ENCODE data around the gene MYOZ1.

The MYOZ1 gene

GRCh38 chr10:73591935-73592699, 49.2 kb downstream of the MYOZ1 start:
- no peak for DNase-seq

- no peak for DNase-seq
Observed at GRCh38 chr10:73590881-73591799, 50.1 kb downstream of the MYOZ1 start, which contains the start of gene USP54. Gene USP54, minus strand, starts transcription at chr10:73591342. Its CDS starts 15,684 bp downstream, at chr10:73575658.

GRCh38 chr10:73589563-73590126, 51.6 kb downstream of the MYOZ1 start:
- DNase-seq = no peak

DNA sequence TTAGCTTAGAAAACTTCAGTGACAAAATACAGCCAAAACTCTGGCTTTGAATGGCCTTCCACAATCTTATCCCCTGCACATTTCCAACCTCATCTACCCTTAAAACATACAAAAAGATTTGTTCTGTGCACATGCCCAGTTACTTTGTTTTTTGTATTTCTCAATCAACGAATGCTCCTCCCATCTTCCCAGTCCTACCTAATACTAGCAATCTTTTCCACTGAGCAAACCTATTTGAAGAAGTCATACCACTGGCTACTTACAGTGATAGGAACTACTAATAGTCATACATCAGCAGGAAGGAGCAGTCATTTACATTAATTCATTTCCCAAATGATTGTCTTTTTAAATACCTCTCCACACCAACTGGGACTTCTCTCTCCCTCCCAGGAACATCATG, 52.6 kb downstream of the MYOZ1 start:
- DNase-seq = no peak

GRCh38 chr10:73586583-73586984, 54.7 kb downstream of the MYOZ1 start:
- DNase-seq = no peak

DNA sequence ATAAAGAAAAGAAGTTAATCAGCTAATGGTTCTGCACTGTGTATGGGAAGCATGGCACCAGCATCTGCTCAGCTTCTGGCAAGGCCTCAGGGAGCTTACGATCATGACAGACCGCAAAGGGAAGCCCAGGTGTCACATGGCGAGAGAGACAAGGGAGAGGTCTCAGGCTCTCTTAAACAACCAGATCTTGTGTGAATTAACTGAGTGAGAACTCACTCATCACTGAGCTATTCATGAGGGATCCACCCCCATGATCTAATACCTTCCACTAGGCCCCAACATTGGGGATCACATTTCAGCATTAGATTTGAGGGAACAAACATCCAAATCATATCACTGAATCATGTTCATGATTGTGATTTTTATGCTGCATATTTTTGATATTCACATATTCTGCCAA, 55.9 kb downstream of the MYOZ1 start:
- no peak for DNase-seq

DNA sequence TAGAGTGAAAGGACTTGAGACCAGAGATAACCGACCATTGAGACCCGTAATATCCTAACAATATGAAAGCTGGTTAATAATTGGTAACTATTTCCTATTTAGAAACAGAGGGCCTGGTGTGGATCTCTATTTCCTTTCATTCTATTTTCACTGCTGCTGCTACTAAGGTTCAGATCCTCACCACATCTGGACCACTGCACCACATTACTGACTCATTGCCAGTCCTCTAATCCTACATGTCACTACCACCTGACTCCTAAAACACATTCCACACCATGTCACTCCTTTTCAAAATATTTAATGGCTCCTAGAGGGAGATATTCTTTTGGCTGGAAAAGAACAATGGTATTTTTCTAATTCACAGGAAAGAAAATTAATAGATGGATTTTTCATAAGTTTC, 56.5 kb downstream of the MYOZ1 start:
- no peak for DNase-seq

DNA sequence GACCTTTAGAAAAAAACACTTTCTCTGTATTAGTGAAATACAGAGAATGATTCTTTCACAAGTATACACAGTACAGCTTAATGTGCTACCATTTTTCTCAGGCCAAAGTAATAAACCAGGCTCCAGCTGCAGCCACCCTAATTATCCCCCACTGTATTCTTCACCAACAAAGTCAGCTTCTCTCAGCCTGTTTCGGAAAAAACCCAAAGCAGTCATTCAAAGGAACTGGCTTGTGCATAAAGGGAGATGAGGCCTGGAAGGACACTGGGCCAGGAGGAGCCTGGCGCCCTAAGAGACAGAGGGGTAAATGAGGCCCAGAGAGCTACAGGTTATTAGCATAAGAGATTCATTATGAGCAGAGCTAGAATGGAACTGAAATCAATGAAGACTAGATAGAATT, 59.4 kb downstream of the MYOZ1 start:
- no peak for DNase-seq

All from activated CD8-positive, alpha-beta memory T cell treated with anti-CD3 and anti-CD28 coated beads, Interleukin-2, amount 50 U/mL, for 48 hours (primary cell).